ENCODE data around the gene PHTF1.
"Not testable (repeated sequence)": the region's sequence is repeated elsewhere in the genome, so short reads cannot be mapped to it uniquely, and the experiment has no call there.

Gene PHTF1

GRCh38 chr1:113718621-113719020 lies 40.7 kb downstream of the PHTF1 start:
- DNase-seq (ENCODE audit: low read depth) = not testable (repeated sequence)

GRCh38 chr1:113717506-113717905 lies 41.8 kb downstream of the PHTF1 start:
- DNase-seq (ENCODE audit: low read depth) = not testable (repeated sequence)

- DNase-seq (ENCODE audit: low read depth) = no peak
These were observed 44.5 kb downstream of the PHTF1 start for GRCh38 chr1:113714606-113715269.

GRCh38 chr1:113701429-113701828 lies 57.9 kb downstream of the PHTF1 start:
- no peak for DNase-seq (ENCODE audit: low read depth)

GRCh38 chr1:113694910-113695309 lies 64.4 kb downstream of the PHTF1 start:
- DNase-seq (ENCODE audit: low read depth) = no peak

- no peak for DNase-seq (ENCODE audit: low read depth)
These were observed 66.4 kb downstream of the PHTF1 start for GRCh38 chr1:113692824-113693431.

- DNase-seq (ENCODE audit: low read depth) = no peak
These were observed 66.9 kb downstream of the PHTF1 start for GRCh38 chr1:113692342-113692741.

GRCh38 chr1:113691184-113691583 lies 68.1 kb downstream of the PHTF1 start:
- DNase-seq (ENCODE audit: low read depth) = no peak

- DNase-seq (ENCODE audit: low read depth) = no peak
These were observed 72.2 kb downstream of the PHTF1 start for GRCh38 chr1:113686891-113687618.

- no peak for DNase-seq (ENCODE audit: low read depth)
These were observed 75.1 kb downstream of the PHTF1 start for GRCh38 chr1:113684153-113684541.

- no peak for DNase-seq (ENCODE audit: low read depth)
These were observed 75.7 kb downstream of the PHTF1 start for GRCh38 chr1:113683384-113684152.

- no peak for DNase-seq (ENCODE audit: low read depth)
These were observed 77.5 kb downstream of the PHTF1 start for GRCh38 chr1:113681596-113682337.

GRCh38 chr1:113678159-113678469 lies 81.2 kb downstream of the PHTF1 start:
- DNase-seq (ENCODE audit: low read depth) = no peak

GRCh38 chr1:113677250-113678158 lies 81.8 kb downstream of the PHTF1 start:
- no peak for DNase-seq (ENCODE audit: low read depth)

GRCh38 chr1:113676524-113676923 lies 82.8 kb downstream of the PHTF1 start:
- DNase-seq (ENCODE audit: low read depth) = no peak

- no peak for DNase-seq (ENCODE audit: low read depth)
These were observed 84.0 kb downstream of the PHTF1 start for GRCh38 chr1:113675302-113675701.

GRCh38 chr1:113674591-113674990 lies 84.7 kb downstream of the PHTF1 start:
- DNase-seq (ENCODE audit: low read depth) = no peak

GRCh38 chr1:113672491-113672890 lies 86.8 kb downstream of the PHTF1 start:
- DNase-seq (ENCODE audit: low read depth) = no peak

GRCh38 chr1:113670650-113671049 lies 88.6 kb downstream of the PHTF1 start:
- DNase-seq (ENCODE audit: low read depth) = no peak

- DNase-seq (ENCODE audit: low read depth) = no peak
These were observed 89.3 kb downstream of the PHTF1 start for GRCh38 chr1:113669988-113670387.

- DNase-seq (ENCODE audit: low read depth) = no peak
These were observed 93.2 kb downstream of the PHTF1 start for GRCh38 chr1:113666126-113666525.
